Stimulated activated naive CD8-positive, alpha-beta T cell treated with anti-CD3 and anti-CD28 coated beads, Interleukin-15, Interleukin-2, amounts not matched to agents 100 ng/mL and 50 ng/mL, for 24 hours (primary cell): ENCODE measurements around the gene OTULINL.
"Not testable (repeated sequence)": the region's sequence is repeated elsewhere in the genome, so short reads cannot be mapped to it uniquely, and the experiment has no call there.

Experiments used
- H3K27ac Mint-ChIP-seq: one replicate; pipeline ENCODE4 v1.8.0; 2021; ENCODE audit warnings: mild to moderate bottlenecking, mixed read lengths
- H3K27me3 Mint-ChIP-seq: one replicate; pipeline ENCODE4 v1.8.0; 2021; ENCODE audit warnings: mixed read lengths
- H3K36me3 Mint-ChIP-seq: one replicate; pipeline ENCODE4 v1.8.0; 2021; ENCODE audit warnings: low read depth, mixed read lengths
- H3K4me1 Mint-ChIP-seq: one replicate; pipeline ENCODE4 v1.8.0; 2021; ENCODE audit warnings: low read depth, mixed read lengths
- H3K4me3 Mint-ChIP-seq: one replicate; pipeline ENCODE4 v1.8.0; 2021; ENCODE audit warnings: mild to moderate bottlenecking, mixed read lengths
- H3K9me3 Mint-ChIP-seq: one replicate; pipeline ENCODE4 v1.8.0; 2021; ENCODE audit warnings: mixed read lengths

OTULINL gene

DNA sequence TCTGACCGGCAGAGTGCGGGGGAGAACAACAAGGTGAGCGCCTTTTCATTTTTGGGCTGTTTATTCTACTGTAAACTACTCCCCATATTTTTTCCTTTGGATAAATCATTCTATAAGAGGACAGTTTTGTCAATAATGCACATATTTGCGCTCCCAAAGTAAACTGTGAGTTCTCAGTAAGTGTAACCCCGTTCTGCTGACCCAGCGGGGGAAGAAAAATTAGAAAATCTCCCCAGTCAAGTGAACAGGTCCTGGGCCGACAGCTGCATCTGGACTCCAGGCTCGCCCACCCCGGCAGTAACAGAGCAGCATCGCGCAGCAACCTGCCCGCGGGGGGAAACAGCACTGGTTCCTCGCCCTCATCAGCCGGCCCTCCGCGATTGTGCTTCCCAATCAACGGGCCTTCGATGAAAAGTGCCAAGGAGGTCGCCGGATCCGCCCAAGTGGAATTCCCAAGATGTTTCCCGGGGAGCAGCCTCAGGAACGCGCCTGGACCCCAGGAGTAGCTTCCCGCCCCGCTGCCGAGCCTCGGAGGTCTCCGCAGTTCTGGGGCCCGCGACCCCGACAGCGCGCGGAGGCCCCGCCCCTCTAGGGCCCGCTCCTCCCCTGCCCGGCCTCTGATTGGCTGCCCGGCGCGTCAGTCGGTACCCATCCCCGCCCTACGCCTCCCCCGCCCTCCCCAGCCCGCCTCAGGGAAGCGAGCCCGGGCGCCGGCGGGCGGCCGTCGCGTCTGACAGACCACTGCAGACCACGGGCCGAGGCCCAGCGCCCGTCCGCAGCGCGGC, at the start of gene OTULINL:
Gene OTULINL (plus strand): TSS at position 687 of the 785 bp plus-strand sequence. CDS start 103 bp downstream, outside the sequence.
- H3K4me3 Mint-ChIP-seq = peak within 1 kb of the TSS; percentile 80
- no peaks in the 10 kb centered on the region for H3K9me3 Mint-ChIP-seq
- peaks cover 45% of the 10 kb centered on the region for H3K4me1 Mint-ChIP-seq
- H3K27me3 Mint-ChIP-seq = peaks cover 20% of the 10 kb centered on the region
- peak within 1 kb of the TSS; percentile 70 for H3K27ac Mint-ChIP-seq
- no peaks in the 10 kb centered on the region for H3K36me3 Mint-ChIP-seq

DNA sequence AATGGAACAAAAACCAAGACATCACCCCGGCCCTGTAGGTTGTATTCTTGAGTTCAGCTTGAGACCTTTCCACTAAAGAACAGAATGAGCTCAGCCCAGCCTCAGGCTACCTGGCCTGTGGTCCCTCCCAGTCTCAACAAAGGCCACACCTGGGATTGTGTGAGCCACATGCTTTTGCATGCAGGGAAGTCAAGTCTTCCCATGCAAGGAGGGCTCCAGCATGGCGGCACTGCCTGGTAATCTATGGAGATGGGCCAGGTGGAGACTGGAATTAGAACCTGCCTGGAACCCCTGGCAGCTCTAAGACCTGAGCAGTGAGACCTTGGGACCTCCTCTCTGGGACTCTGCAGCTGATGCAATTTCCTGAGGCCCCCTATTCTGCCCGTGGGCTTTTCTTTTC, 49.4 kb upstream of the OTULINL start:
- H3K9me3 Mint-ChIP-seq = no peaks in the 10 kb centered on the region
- no peaks in the 10 kb centered on the region for H3K36me3 Mint-ChIP-seq
- no peaks in the 10 kb centered on the region for H3K4me1 Mint-ChIP-seq
- H3K27me3 Mint-ChIP-seq = no peaks in the 10 kb centered on the region
- H3K27ac Mint-ChIP-seq = no peak overlapping the region
- H3K4me3 Mint-ChIP-seq = no peak overlapping the region

DNA sequence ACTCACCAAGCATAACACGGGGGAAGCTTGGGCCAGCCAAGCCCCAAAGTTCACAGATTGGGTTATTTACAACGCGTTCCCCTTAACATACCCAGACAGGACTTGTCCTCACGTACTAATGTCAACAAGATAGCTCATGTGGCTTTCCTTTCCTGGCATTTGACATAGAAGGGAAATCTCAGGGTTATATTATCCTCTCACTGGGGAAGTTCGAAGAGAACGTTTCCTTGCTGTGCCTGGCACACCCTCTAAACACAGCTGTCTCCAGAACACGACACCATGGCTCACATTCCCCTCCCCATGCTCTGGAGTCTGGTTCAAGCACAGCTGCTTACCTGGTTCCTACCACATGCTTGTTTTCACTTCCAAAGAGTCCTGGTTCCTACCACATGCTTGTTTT, 46.8 kb upstream of the OTULINL start:
- Mint-ChIP-seq H3K27ac (no peak overlapping the region), H3K4me3 (no peak overlapping the region), H3K4me1 (no peaks in the 10 kb centered on the region), H3K36me3 (no peaks in the 10 kb centered on the region), H3K9me3 (no peaks in the 10 kb centered on the region), H3K27me3 (no peaks in the 10 kb centered on the region)

DNA sequence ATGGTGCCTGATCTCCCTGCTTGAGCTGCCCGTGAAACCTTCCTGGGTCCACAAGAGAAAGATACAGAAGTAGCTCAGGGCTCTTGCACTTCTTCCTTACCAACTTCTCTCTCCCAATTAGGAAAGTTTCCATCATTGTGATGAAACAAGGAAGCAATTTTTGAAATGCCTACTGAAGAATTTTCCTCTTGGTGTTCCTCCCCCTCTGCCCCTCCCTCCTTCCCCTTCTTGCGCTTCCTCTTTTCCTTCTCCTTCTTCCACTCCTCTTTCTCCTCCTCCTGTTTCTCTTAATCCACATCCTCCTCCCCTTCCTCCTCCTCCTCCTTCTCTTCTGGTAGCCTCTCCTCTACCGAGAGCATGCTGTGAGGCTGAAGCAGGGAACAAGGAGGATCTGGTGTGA, 36.3 kb upstream of the OTULINL start:
- peaks cover 6% of the 10 kb centered on the region for H3K4me1 Mint-ChIP-seq
- no peak overlapping the region for H3K27ac Mint-ChIP-seq
- peaks cover 11% of the 10 kb centered on the region for H3K9me3 Mint-ChIP-seq
- H3K36me3 Mint-ChIP-seq = no peaks in the 10 kb centered on the region
- H3K4me3 Mint-ChIP-seq = no peak overlapping the region
- no peaks in the 10 kb centered on the region for H3K27me3 Mint-ChIP-seq

DNA sequence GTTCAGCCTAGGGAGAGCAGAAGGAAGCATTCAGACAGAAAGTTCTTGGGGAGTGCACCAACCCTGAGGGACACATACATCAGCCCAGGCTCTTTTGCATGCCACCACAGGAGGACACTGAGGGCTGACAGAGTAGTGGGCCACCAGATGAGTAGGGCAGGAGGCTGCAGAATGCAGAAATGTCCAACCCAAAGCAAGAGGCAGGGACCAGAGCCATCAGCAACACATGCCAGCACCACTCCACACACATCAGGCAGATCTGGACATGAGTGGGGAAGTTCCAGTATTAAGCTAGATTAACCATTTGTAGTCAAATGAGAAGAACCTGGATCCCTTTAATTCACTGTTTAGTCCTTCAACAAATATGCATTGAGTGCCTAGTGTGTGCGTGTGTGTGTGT, 35.7 kb upstream of the OTULINL start:
- Mint-ChIP-seq H3K9me3 (peaks cover 11% of the 10 kb centered on the region), H3K4me1 (peaks cover 6% of the 10 kb centered on the region), H3K27ac (no peak overlapping the region), H3K27me3 (no peaks in the 10 kb centered on the region), H3K36me3 (no peaks in the 10 kb centered on the region), H3K4me3 (no peak overlapping the region)

DNA sequence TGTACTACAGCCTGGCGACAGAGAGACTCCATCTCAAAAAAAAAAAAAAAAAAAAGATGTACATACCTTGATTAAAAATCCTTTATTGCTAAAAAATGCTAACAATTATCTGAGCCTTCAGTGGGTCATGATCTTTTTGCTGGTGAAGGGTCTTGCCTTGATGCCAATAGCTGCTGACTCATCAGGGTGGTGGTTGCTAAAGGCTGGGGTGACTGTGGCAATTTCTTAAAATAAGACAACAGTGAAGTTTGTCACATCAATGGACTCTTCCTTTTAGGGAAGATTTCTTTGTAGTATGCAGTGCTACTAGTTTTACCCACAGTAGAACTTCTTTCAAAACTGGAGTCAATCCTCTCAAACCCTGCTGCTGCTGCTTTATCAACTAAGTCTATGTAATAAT, 33.9 kb upstream of the OTULINL start:
- no peak overlapping the region for H3K27ac Mint-ChIP-seq
- H3K9me3 Mint-ChIP-seq = no peaks in the 10 kb centered on the region
- H3K4me1 Mint-ChIP-seq = peaks cover 6% of the 10 kb centered on the region
- H3K36me3 Mint-ChIP-seq = no peaks in the 10 kb centered on the region
- no peaks in the 10 kb centered on the region for H3K27me3 Mint-ChIP-seq
- H3K4me3 Mint-ChIP-seq = no peak overlapping the region

DNA sequence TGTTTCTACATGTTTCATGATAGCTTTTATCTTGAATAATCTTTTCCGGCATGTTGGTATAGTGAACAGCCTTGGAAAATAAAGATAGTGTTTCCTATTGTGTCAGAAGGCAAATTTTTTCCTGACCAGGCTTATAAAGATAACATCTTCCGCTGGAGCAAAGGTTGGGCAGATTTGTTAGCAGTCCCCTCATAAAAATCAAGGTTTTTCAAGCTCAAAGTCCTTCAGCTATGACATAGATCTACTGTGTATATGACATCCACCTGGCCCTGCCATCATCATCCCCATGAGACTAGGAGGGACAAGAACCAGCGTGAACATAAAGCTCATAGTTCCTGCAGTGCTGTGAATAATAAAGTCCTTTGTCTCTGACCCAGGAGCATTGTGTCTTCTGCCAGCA, 30.4 kb upstream of the OTULINL start:
- peaks cover 6% of the 10 kb centered on the region for H3K9me3 Mint-ChIP-seq

DNA sequence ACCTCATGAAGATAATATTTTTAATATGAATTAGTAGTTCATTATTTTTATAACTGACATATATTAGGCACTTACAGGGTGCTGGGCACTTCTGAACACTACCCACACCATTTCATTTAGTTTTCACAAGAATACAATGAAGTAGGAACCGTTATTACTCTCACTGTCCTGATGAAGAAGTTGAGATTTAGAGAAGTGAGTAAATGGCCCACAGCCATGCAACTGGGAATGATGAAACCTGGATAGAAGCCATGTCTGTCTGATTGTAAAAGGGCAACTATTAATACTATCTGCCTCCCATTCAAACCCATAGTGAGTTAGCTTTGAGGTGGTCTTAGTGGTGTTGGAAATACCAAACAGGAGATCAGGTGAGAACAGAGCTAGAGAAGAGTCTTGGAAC, 29.6 kb upstream of the OTULINL start:
- peaks cover 22% of the 10 kb centered on the region for H3K4me1 Mint-ChIP-seq
- peaks cover 6% of the 10 kb centered on the region for H3K9me3 Mint-ChIP-seq
- H3K27me3 Mint-ChIP-seq = peaks cover 6% of the 10 kb centered on the region
- H3K27ac Mint-ChIP-seq = no peak overlapping the region
- no peak overlapping the region for H3K4me3 Mint-ChIP-seq
- H3K36me3 Mint-ChIP-seq = peaks cover 6% of the 10 kb centered on the region

More for the DNA sequence above, 30.4 kb upstream of the OTULINL start:
- Mint-ChIP-seq H3K4me3 (no peak overlapping the region), H3K36me3 (peaks cover 6% of the 10 kb centered on the region), H3K27me3 (peaks cover 6% of the 10 kb centered on the region), H3K27ac (no peak overlapping the region), H3K4me1 (peaks cover 22% of the 10 kb centered on the region)

DNA sequence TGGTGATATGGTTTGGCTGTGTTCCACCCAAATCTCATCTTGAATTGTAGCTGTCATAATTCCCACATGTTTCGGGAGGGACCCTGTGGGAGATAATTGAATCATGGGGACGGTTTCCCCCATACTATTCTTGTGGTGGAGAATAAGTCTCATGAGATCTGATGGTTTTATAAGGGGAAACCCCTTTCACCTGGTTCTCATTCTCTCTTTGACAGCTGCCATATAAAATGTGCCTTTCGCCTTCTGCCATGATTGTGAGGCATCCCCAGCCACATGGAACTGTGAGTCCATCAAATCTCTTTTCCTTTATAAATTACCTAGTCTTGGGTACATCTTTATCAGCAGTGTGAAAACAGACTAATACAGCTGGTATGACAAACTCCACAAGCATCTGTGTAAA, 27.3 kb upstream of the OTULINL start:
- H3K27ac Mint-ChIP-seq, H3K36me3 Mint-ChIP-seq, H3K9me3 Mint-ChIP-seq, H3K4me3 Mint-ChIP-seq: not testable (repeated sequence)
- H3K27me3 Mint-ChIP-seq = peaks cover 11% of the 10 kb centered on the region
- H3K4me1 Mint-ChIP-seq = peaks cover 35% of the 10 kb centered on the region

DNA sequence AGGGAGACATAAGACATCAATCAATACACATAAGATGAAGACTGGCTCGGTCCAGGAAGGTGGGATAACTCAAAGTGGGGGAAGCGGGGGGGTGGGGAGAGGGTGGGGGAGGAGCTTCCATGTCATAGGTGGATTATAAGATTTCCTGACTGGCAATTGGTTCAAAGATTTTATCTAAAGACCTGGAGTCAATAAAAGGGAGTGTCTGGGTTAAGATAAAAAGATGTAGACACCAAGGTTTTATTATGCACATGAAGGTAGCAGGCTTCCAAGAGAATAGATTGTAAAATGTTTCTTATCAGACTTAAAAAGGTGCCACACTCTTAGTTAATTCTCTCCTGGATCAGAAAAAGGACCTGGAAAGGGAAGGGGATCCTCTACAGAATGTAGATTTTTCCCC, 25.6 kb upstream of the OTULINL start:
- Mint-ChIP-seq H3K4me1 (peaks cover 46% of the 10 kb centered on the region), H3K27me3 (peaks cover 11% of the 10 kb centered on the region), H3K4me3 (no peak overlapping the region), H3K36me3 (peaks cover 6% of the 10 kb centered on the region), H3K27ac (no peak overlapping the region), H3K9me3 (peaks cover 6% of the 10 kb centered on the region)

DNA sequence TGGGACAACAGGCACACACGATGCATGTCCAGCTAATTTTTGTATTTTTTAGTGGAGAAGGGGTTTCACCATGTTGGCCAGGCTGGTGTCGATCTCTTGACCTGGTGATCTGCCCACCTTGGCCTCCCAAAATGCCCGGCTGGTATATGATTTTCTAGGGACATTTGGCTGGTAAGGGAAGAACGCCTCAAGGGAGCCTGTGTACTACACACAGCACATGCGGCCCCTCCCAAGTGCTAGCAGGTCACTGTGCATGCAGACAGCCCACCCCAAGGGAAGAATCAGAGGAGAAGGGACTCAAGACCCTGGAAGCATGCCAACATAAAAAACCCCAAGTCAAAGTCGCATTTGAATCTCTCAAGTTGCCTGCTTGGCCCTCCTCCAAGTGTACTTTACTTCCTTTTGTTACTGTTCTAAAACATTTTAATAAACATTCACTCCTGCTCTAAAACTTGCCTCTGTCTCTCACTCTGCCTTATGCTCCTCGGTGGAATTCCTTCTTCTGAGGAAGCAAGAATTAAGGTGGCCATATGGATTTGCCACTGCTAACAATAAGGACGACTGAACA, 24.3 kb upstream of the OTULINL start:
- H3K36me3 Mint-ChIP-seq = peaks cover 6% of the 10 kb centered on the region
- peaks cover 50% of the 10 kb centered on the region for H3K4me1 Mint-ChIP-seq
- H3K27me3 Mint-ChIP-seq = peaks cover 11% of the 10 kb centered on the region
- no peak overlapping the region for H3K27ac Mint-ChIP-seq
- no peak overlapping the region for H3K4me3 Mint-ChIP-seq
- H3K9me3 Mint-ChIP-seq = peaks cover 6% of the 10 kb centered on the region

DNA sequence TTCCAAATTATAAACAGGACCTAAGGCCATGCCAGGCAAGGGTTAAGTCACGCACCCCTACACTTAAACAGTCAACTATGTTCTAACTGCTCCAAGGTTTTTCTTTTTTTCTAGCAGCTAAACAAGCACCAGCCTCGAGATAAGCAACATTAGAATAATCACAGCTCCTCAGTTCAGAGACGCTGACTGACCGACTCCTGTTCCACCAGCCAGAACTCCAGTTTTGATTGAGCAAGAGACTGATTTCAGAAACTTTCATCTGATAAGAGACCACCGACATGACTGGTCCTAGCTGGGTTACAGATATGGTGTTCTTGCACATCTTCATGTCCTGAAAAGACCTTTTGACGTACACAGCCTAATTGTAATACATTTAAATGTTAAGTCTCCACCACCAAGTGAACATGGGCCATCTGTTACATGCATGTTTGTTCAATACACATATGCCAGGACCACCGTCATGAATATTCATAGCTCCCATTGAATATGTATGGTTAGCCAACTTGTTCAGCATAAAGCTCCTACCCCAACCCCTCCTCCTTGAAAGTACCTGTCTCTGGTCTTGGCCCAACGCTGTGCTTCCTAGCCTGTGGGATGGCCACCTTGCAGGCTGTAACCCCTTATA, 23.7 kb upstream of the OTULINL start:
- H3K27ac Mint-ChIP-seq = no peak overlapping the region
- peaks cover 50% of the 10 kb centered on the region for H3K4me1 Mint-ChIP-seq
- peaks cover 6% of the 10 kb centered on the region for H3K36me3 Mint-ChIP-seq
- peaks cover 6% of the 10 kb centered on the region for H3K9me3 Mint-ChIP-seq
- peaks cover 11% of the 10 kb centered on the region for H3K27me3 Mint-ChIP-seq
- H3K4me3 Mint-ChIP-seq = no peak overlapping the region

DNA sequence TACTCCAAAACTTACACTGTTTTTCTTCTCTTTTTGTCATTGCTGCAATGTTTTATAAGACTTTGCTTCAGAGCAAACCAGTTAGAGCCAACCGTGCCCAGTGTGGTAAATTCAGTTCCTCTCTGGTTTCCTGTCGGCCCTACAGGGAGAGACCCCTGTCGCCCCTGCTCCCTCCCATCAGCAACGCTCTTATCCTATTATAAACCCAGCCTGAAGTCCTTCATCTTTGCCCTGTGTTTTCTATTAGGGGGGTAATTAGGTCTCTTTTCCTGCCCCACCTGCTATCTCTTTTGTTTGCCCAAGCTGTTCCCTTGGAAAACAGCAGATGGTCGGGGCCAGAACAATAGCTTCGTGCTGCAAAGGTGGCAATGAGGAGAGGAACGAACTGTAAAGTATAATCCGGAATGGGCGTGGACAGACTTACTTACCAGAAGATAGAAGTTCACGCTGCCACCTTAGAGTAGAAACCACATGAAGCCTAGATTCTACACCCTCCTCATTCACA, 21.4 kb upstream of the OTULINL start:
- peaks cover 34% of the 10 kb centered on the region for H3K4me1 Mint-ChIP-seq
- no peaks in the 10 kb centered on the region for H3K36me3 Mint-ChIP-seq
- peaks cover 5% of the 10 kb centered on the region for H3K27me3 Mint-ChIP-seq
- no peak overlapping the region for H3K4me3 Mint-ChIP-seq
- H3K27ac Mint-ChIP-seq = no peak overlapping the region
- no peaks in the 10 kb centered on the region for H3K9me3 Mint-ChIP-seq

DNA sequence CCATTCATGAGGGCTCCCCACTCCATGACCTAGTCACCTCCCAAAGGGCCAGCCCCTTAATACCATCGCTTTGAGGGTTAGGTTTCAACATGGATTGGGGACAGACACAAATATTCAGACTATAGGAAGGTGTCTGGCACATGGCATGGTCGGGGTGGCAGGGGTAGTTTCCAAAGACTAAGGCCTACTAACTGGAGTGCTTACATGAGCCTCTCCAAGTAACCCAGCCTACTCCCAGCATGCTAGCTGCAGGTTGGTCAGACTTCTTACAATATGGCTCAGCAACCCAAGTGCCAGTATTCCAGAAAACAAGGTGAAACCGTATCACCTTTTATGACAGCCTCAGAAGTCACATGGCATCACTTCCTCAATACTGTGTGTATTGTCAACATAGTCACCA, 19.9 kb upstream of the OTULINL start:
- Mint-ChIP-seq H3K27ac (no peak overlapping the region), H3K27me3 (peaks cover 5% of the 10 kb centered on the region), H3K4me1 (peaks cover 34% of the 10 kb centered on the region), H3K9me3 (peaks cover under 1% of the 10 kb centered on the region), H3K4me3 (no peak overlapping the region), H3K36me3 (no peaks in the 10 kb centered on the region)

DNA sequence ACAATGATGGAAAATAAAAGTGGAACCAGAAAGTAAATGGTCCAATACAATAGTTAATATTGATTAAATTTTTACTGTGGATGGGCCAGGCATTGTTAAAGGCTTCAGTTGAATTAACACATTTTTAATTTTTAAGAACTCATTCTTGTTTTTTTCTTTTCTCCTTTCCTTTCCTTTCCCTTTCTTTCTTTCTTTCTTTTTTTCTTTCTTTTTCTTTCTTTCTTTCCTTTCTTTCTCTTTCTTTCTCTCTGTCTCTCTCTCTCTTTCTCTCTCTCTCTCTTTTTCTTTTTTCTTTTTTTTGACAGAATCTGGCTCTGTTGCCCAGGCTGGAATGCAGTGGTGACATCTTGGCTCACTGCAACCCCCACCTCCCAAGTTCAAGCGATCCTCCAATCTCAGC, 13.3 kb upstream of the OTULINL start:
- H3K9me3 Mint-ChIP-seq = peaks cover 7% of the 10 kb centered on the region
- H3K27me3 Mint-ChIP-seq = no peaks in the 10 kb centered on the region
- H3K27ac Mint-ChIP-seq = no peak overlapping the region
- no peaks in the 10 kb centered on the region for H3K4me1 Mint-ChIP-seq
- no peaks in the 10 kb centered on the region for H3K36me3 Mint-ChIP-seq
- no peak overlapping the region for H3K4me3 Mint-ChIP-seq
